ENCODE data around the gene SDF4. TPM values are rescaled to one million over a fixed set of nuclear protein-coding genes. Genes with fewer than 3 reads are reported as not detected.

SDF4 gene
- total RNA-seq, 3 donors from 2014 or later = 58.0 to 111 (median 79.3) TPM

DNA sequence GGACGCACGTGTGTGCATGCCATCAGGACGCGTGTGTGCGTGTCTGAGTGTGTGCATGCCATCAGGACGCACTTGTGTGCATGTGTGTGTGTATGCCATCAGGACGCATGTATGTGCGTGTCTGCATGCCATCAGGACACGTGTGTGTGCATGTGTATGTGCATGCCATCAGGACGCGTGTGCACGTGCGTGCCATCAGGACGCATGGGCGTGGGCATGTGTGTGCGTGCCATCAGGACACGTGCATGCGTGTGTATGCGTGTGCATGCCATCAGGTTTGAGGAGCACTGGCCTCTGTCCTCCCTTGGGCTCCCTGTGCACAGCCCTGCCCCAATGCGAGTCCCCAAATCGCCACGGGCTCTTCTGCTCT is 27.3 kb upstream of the SDF4 start:
- intact Hi-C loops (cut with DNase I; ENCODE audit: low total_unique reads) = loop anchor here (5.0 kb wide), 1 partner anchor 183 kb away; no protein-coding TSS in a partner anchor

GRCh38 chr1:1256956-1257871 is 25.4 kb upstream of the SDF4 start:
- Histone ChIP-seq H3K4me3 (no peak overlapping the region), H3K9me3 (no peaks in the 10 kb centered on the region), H3K4me1 (no peaks in the 10 kb centered on the region), H3K27ac (no peak overlapping the region), H3K36me3 (peaks cover 14% of the 10 kb centered on the region), H3K27me3 (no peaks in the 10 kb centered on the region)
- intact Hi-C loops (cut with DNase I; ENCODE audit: low total_unique reads) = loop anchor here (5.0 kb wide), 1 partner anchor 185 kb away; no protein-coding TSS in a partner anchor
- no peak for DNase-seq (ENCODE audit: low spot score in 2 of 2)
- TF ChIP-seq, protein P1, sequence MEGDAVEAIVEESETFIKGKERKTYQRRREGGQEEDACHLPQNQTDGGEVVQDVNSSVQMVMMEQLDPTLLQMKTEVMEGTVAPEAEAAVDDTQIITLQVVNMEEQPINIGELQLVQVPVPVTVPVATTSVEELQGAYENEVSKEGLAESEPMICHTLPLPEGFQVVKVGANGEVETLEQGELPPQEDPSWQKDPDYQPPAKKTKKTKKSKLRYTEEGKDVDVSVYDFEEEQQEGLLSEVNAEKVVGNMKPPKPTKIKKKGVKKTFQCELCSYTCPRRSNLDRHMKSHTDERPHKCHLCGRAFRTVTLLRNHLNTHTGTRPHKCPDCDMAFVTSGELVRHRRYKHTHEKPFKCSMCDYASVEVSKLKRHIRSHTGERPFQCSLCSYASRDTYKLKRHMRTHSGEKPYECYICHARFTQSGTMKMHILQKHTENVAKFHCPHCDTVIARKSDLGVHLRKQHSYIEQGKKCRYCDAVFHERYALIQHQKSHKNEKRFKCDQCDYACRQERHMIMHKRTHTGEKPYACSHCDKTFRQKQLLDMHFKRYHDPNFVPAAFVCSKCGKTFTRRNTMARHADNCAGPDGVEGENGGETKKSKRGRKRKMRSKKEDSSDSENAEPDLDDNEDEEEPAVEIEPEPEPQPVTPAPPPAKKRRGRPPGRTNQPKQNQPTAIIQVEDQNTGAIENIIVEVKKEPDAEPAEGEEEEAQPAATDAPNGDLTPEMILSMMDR (IDR thresholded peaks at IDR 0.05) = no peak
- TF ChIP-seq POLR2AphosphoS5 (IDR thresholded peaks at IDR 0.05) = no peak
- no peak for TF ChIP-seq POLR2A (IDR thresholded peaks at IDR 0.05)

More for the DNA sequence above, 27.3 kb upstream of the SDF4 start:
- Histone ChIP-seq H3K9me3 (no peaks in the 10 kb centered on the region), H3K4me3 (no peak overlapping the region), H3K27me3 (no peaks in the 10 kb centered on the region), H3K4me1 (no peaks in the 10 kb centered on the region), H3K27ac (no peak overlapping the region), H3K36me3 (peaks cover 18% of the 10 kb centered on the region)
- no peak for DNase-seq (ENCODE audit: low spot score in 2 of 2)
- TF ChIP-seq POLR2A (IDR thresholded peaks at IDR 0.05) = no peak
- no peak for TF ChIP-seq POLR2AphosphoS5 (IDR thresholded peaks at IDR 0.05)
- TF ChIP-seq, protein P1 (IDR thresholded peaks at IDR 0.05) = no peak

DNA sequence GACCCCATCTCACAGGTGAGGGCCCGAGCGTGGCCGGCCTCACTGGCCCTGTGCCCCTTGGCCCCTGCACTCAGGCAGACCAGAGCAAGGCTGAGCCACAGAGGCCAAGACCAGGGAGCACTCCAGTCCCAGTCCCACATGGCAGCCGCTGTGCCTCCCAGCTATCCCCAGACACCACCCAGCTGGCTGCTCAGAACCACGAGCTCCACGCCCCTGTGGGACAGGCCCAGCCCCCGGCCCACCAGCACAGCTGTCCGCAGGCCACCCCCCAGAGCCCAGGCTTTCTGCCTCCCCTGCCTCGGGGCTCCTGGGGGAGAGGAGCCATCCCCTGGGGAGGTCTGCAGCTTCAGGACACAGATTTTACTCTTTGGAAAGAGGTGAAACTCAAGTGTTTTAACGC is 23.8 kb upstream of the SDF4 start:
- no peaks in the 10 kb centered on the region for H3K4me1 ChIP-seq
- no peaks in the 10 kb centered on the region for H3K9me3 ChIP-seq
- no peak overlapping the region for H3K27ac ChIP-seq
- no peak overlapping the region for H3K4me3 ChIP-seq
- peaks cover 11% of the 10 kb centered on the region for H3K36me3 ChIP-seq
- TF ChIP-seq, protein P1 (IDR thresholded peaks at IDR 0.05) = no peak
- TF ChIP-seq POLR2A (IDR thresholded peaks at IDR 0.05) (no peak), POLR2AphosphoS5 (IDR thresholded peaks at IDR 0.05) (no peak)
- intact Hi-C loops (cut with DNase I; ENCODE audit: low total_unique reads) = loop anchor here (5.0 kb wide), 1 partner anchor 187 kb away; no protein-coding TSS in a partner anchor
- no peaks in the 10 kb centered on the region for H3K27me3 ChIP-seq
- no peak for DNase-seq (ENCODE audit: low spot score in 2 of 2)

GRCh38 chr1:1255078-1255477 is 23.3 kb upstream of the SDF4 start:
- no peak for TF ChIP-seq POLR2A (IDR thresholded peaks at IDR 0.05)
- no peak for TF ChIP-seq POLR2AphosphoS5 (IDR thresholded peaks at IDR 0.05)
- TF ChIP-seq, protein P1 (IDR thresholded peaks at IDR 0.05) = no peak

DNA sequence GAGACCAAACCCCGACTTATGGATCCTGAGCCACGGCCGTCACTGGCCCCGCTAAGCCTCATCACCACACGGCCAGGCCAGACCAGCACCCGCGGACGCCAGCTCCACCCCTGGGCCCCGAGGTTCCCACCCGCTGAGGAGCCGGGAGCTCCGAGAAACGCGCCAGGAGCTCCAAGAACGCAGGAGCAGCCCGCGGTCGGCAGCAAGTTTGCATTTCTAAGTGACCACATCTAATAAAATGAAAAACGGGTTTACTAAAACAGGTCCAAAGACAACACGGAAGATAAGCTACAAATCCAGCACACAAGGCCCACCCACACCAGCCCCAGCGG is 22.8 kb upstream of the SDF4 start:
- DNase-seq (ENCODE audit: low spot score in 2 of 2) = no peak
- intact Hi-C loops (cut with DNase I; ENCODE audit: low total_unique reads) = no loop called here

More at GRCh38 chr1:1255078-1255477, 23.3 kb upstream of the SDF4 start:
- intact Hi-C loops (cut with DNase I; ENCODE audit: low total_unique reads) = loop anchor here (5.0 kb wide), 1 partner anchor 187 kb away; no protein-coding TSS in a partner anchor
- H3K4me3 ChIP-seq = no peak overlapping the region
- H3K36me3 ChIP-seq = peaks cover 11% of the 10 kb centered on the region
- no peaks in the 10 kb centered on the region for H3K27me3 ChIP-seq
- no peak overlapping the region for H3K27ac ChIP-seq
- no peaks in the 10 kb centered on the region for H3K9me3 ChIP-seq
- H3K4me1 ChIP-seq = no peaks in the 10 kb centered on the region
- no peak for DNase-seq (ENCODE audit: low spot score in 2 of 2)

More for the DNA sequence above, 22.8 kb upstream of the SDF4 start:
- no peak overlapping the region for H3K4me3 ChIP-seq
- H3K9me3 ChIP-seq = no peaks in the 10 kb centered on the region
- no peak overlapping the region for H3K27ac ChIP-seq
- H3K27me3 ChIP-seq = no peaks in the 10 kb centered on the region
- peaks cover 11% of the 10 kb centered on the region for H3K36me3 ChIP-seq
- TF ChIP-seq POLR2A (IDR thresholded peaks at IDR 0.05) (no peak), POLR2AphosphoS5 (IDR thresholded peaks at IDR 0.05) (no peak)
- H3K4me1 ChIP-seq = no peaks in the 10 kb centered on the region
